CD4-positive, alpha-beta T cell (primary cell): ENCODE data around the gene PELI2. TPM values are rescaled to one million over a fixed set of nuclear protein-coding genes. Genes with fewer than 3 reads are reported as not detected.

ENCODE experiments used
- ATAC-seq: fragments of 200-7000 bp; cut with Tn5 transposase; one replicate; pipeline ENCODE4 v1.10.0; 2022; ENCODE audit warnings: mild to moderate bottlenecking; ENCODE audit not compliant: poor library complexity
- CTCF ChIA-PET: fragments of 350-600 bp; sonication (Branson Sonifier 250); formaldehyde crosslinking; loops from one replicate; lab custom pipeline; 2021; ENCODE audit warnings: antibody characterized with exemption, inconsistent platforms; lab: Charles Lee
- POLR2A ChIA-PET: fragments of 350-600 bp; sonication (Branson Sonifier 250); formaldehyde crosslinking; loops from one replicate; lab custom pipeline; 2021; ENCODE audit warnings: antibody characterized with exemption, inconsistent platforms; lab: Charles Lee
- DNase-seq, 14 experiments: peaks; one replicate each; pipeline ENCODE4 v3.0.0-alpha.2; 2013 to 2020; ENCODE audit warnings: mixed read lengths in 2 of 14
- H3K27ac ChIP-seq, 2 donors: one replicate each; pipeline versions ENCODE4 v1.5.1 to v1.7.0; 2013; ENCODE audit warnings: low read length in 2 of 2, low read depth in 1 of 2, mild to moderate bottlenecking in 1 of 2
- H3K27me3 ChIP-seq, 2 experiments: 1 replicate in 1 of 2; 2 replicates in 1 of 2; pipeline versions ENCODE4 v1.6.1 to v1.7.0; 2013; ENCODE audit warnings: low read length in 2 of 2, control low read depth in 1 of 2, mild to moderate bottlenecking in 1 of 2, moderate library complexity in 1 of 2; ENCODE audit not compliant: insufficient read depth in 2 of 2, control insufficient read depth in 1 of 2
- H3K36me3 ChIP-seq: one replicate; pipeline ENCODE4 v1.6.1; 2013; ENCODE audit warnings: low read length, control low read depth; ENCODE audit not compliant: insufficient read depth
- H3K4me1 ChIP-seq: one replicate; pipeline ENCODE4 v1.6.1; 2013; ENCODE audit warnings: low read length, control low read depth; ENCODE audit not compliant: insufficient read depth
- H3K4me3 ChIP-seq: one replicate; pipeline ENCODE4 v1.5.1; 2013; ENCODE audit warnings: mild to moderate bottlenecking, low read length, moderate library complexity
- H3K9me3 ChIP-seq, 2 experiments: 1 replicate in 1 of 2; 2 replicates in 1 of 2; pipeline versions ENCODE4 v1.6.1 to v1.7.0; 2013; ENCODE audit warnings: low read length in 2 of 2, mild to moderate bottlenecking in 2 of 2, control low read depth in 1 of 2, moderate library complexity in 1 of 2; ENCODE audit not compliant: control insufficient read depth in 1 of 2, insufficient read depth in 1 of 2
- H3K27ac Mint-ChIP-seq: one replicate; pipeline ENCODE4 v1.8.0; 2020; ENCODE audit warnings: mixed read lengths
- H3K27me3 Mint-ChIP-seq: one replicate; pipeline ENCODE4 v1.8.0; 2021; ENCODE audit warnings: mixed read lengths
- H3K36me3 Mint-ChIP-seq: one replicate; pipeline ENCODE4 v1.8.0; 2021; ENCODE audit warnings: low read depth, mixed read lengths
- H3K4me1 Mint-ChIP-seq: one replicate; pipeline ENCODE4 v1.8.0; 2021; ENCODE audit warnings: low read depth, mixed read lengths
- H3K4me3 Mint-ChIP-seq: one replicate; pipeline ENCODE4 v1.8.0; 2020; ENCODE audit warnings: mild to moderate bottlenecking, mixed read lengths
- H3K9me3 Mint-ChIP-seq: one replicate; pipeline ENCODE4 v1.8.0; 2020; ENCODE audit warnings: mixed read lengths
- CTCF ChIP-seq: fragments of 200-600 bp; IDR thresholded peaks from one replicate; pipeline ENCODE4 v1.8.0; 2022; ENCODE audit warnings: antibody characterized with exemption, mild to moderate bottlenecking
- intact Hi-C, 2 experiments: fragments of 100-400 bp; cut with DNase I in 1 of 2; cut with micrococcal nuclease in 1 of 2; formaldehyde crosslinking; loops; one replicate each; pipeline versions ENCODE4 v1.15.1 to v1.9.0; 2023 to 2025; cut with DNase I, micrococcal nuclease
- total RNA-seq, 174 experiments: library from RNA in 2 of 174; stranded (reverse) in 2 of 174; gene quantifications; one replicate each; pipeline ENCODE4 v1.2.3 and lab custom pipeline; 2021 to 2026

The PELI2 gene
- total RNA-seq, 2 experiments from 2014 or later = 12.2 to 15.9 TPM

DNA sequence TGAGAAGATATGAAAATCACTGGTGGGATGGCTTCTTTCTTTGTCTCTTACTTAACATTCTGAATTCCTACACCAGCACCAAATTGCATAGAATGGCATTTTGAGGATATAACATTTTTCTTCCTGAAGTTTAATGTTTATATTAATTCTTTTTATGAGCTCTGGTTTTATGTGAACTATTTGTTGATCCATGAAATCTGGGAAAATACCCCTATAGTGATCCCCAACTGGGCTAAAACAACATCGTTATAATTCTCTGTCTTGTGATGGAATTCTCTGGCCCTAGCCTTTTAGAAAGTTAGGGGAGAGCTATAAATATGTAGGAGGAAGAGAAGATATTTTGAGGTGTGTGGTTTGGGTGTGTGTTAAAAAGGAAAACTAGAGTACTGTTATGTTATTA is 29.2 kb downstream of the PELI2 start:
- DNase-seq (no peak), ATAC-seq (no peak)
- H3K27ac Mint-ChIP-seq = no peak overlapping the region
- H3K36me3 Mint-ChIP-seq = no peaks in the 10 kb centered on the region
- no peak overlapping the region for H3K4me3 Mint-ChIP-seq
- CTCF ChIA-PET = no interaction called here
- Histone ChIP-seq H3K4me1 (peaks cover 6% of the 10 kb centered on the region), H3K36me3 (no peaks in the 10 kb centered on the region), H3K27ac (no peak overlapping the region), H3K27me3 (no peaks in the 10 kb centered on the region), H3K4me3 (no peak overlapping the region), H3K9me3 (no peaks in the 10 kb centered on the region)
- no peaks in the 10 kb centered on the region for H3K27me3 Mint-ChIP-seq
- no peak for TF ChIP-seq CTCF
- POLR2A ChIA-PET = no interaction called here
- intact Hi-C loops = no loop called here
- H3K4me1 Mint-ChIP-seq = peaks cover 47% of the 10 kb centered on the region
- H3K9me3 Mint-ChIP-seq = no peaks in the 10 kb centered on the region

DNA sequence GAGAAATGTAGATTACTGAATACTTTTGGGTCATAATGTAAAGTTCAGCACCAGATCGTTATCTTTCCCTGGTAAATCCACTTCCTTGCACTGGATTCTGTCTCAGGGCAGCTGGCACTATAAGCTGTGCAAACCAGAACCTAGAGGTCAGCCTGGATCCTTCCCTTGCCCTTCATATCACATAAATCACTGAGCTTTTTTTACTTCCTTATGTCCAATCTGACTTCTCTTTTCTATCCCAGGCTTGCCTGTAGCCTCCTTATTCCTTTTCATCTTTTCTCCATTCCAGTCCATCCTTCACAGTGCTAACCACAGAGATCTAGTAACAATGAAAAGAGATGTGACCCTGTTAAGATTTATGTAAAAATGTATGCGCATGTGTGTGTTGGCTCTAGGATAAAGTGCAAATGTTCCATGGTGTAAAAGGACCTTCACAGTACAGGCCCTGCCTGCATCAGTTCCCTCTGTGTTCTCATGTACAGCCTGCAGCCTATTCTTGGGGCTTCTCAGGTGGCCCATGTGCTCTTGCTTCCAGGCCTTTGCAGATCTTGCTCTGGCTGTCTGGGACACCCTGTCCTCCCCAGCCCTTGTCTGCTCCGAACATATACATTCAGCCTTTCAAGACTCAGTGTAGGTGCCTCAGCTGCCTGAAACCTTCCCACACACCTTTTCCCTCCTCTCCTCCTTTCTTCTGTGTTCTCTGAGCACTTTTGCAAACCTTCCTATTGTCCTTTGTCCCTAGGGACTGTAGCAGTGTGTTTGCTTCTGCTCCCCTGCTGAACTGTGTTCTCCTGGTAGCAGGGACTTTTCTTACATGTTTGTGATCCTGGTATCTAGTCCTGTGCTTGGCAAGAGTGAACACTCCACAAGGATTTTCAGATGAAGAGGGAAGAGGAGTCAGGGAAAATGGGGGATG is 30.0 kb downstream of the PELI2 start:
- H3K27me3 Mint-ChIP-seq = no peaks in the 10 kb centered on the region
- H3K4me1 Mint-ChIP-seq = peaks cover 53% of the 10 kb centered on the region
- H3K27ac Mint-ChIP-seq = no peak overlapping the region
- POLR2A ChIA-PET = interaction anchor here (0.6 kb wide), 1 partner anchor 30 kb away, joined by 3 read pairs; the partner anchor contains the start of gene PELI2
- intact Hi-C loops = no loop called here
- TF ChIP-seq CTCF = no peak
- Histone ChIP-seq H3K4me1 (peaks cover 6% of the 10 kb centered on the region), H3K27me3 (no peaks in the 10 kb centered on the region), H3K9me3 (no peaks in the 10 kb centered on the region), H3K4me3 (no peak overlapping the region), H3K27ac (no peak overlapping the region), H3K36me3 (no peaks in the 10 kb centered on the region)
- ATAC-seq (no peak), DNase-seq (no peak)
- H3K36me3 Mint-ChIP-seq = no peaks in the 10 kb centered on the region
- CTCF ChIA-PET = no interaction called here
- H3K9me3 Mint-ChIP-seq = no peaks in the 10 kb centered on the region
- H3K4me3 Mint-ChIP-seq = no peak overlapping the region

DNA sequence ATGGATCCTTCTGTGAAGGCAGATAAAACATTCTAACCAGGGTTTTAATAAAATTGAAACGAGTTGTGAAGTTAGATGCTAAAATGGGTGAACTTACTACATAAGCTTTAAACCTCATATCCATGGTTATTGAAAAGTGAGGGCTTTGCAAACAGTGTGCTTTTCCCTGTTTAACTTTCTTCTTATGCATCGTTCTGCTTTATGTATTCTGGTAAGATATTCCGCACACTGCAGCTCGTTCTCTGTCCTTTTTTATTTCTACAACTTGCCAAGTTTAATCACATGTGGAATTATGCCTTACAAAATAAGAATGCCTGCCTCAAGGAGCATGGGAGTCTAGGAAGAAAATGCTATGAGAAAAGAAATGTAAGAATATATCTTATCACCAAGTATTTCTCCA is 30.9 kb downstream of the PELI2 start:
- intact Hi-C loops = no loop called here
- ChIA-PET POLR2A (interaction anchor here (0.6 kb wide), 1 partner anchor 31 kb away, joined by 3 read pairs; the partner anchor contains the start of gene PELI2), CTCF (no interaction called here)
- H3K27ac ChIP-seq = no peak overlapping the region
- H3K4me3 ChIP-seq = no peak overlapping the region
- TF ChIP-seq CTCF = no peak
- Mint-ChIP-seq H3K27me3 (no peaks in the 10 kb centered on the region), H3K27ac (no peak overlapping the region), H3K4me1 (peaks cover 58% of the 10 kb centered on the region), H3K4me3 (no peak overlapping the region), H3K9me3 (no peaks in the 10 kb centered on the region), H3K36me3 (no peaks in the 10 kb centered on the region)
- H3K27me3 ChIP-seq = no peaks in the 10 kb centered on the region
- DNase-seq (no peak), ATAC-seq (no peak)
- no peaks in the 10 kb centered on the region for H3K9me3 ChIP-seq
- no peaks in the 10 kb centered on the region for H3K36me3 ChIP-seq
- peaks cover 6% of the 10 kb centered on the region for H3K4me1 ChIP-seq
